Neural cell (in vitro differentiated cells): ENCODE data around the gene ANTXR2. TPM values are rescaled to one million over a fixed set of nuclear protein-coding genes. Genes with fewer than 3 reads are reported as not detected.

Experiments used
- H2AFZ ChIP-seq: fragments of 200-600, 300-800 bp; sonication (generic), shearing (Covaris generic); 2 replicates; pipeline ENCODE4 v1.6.0; 2014; ENCODE audit warnings: low read depth, mild to moderate bottlenecking, antibody characterized with exemption, low read length, moderate library complexity
- H3F3A ChIP-seq: fragments of 200-600 bp; shearing (Covaris generic); 2 replicates; pipeline ENCODE4 v1.6.1; 2016; ENCODE audit warnings: mild to moderate bottlenecking, moderate library complexity, mixed read lengths, antibody characterized with exemption, low read length; ENCODE audit not compliant: insufficient read depth, poor library complexity, severe bottlenecking
- H3K27ac ChIP-seq: fragments of 200-600, 300-800 bp; sonication (generic), shearing (Covaris generic); 2 replicates; pipeline ENCODE4 v1.5.1; 2014; ENCODE audit warnings: mild to moderate bottlenecking, low read length, moderate library complexity
- H3K27me3 ChIP-seq: fragments of 300-800, 200-600 bp; sonication (generic), shearing (Covaris generic); 2 replicates; pipeline ENCODE4 v1.6.0; 2014; ENCODE audit warnings: mild to moderate bottlenecking, low read depth, low read length, moderate library complexity; ENCODE audit not compliant: insufficient read depth
- H3K36me3 ChIP-seq: fragments of 300-800, 200-600 bp; sonication (generic), shearing (Covaris generic); 2 replicates; pipeline ENCODE4 v1.5.1; 2014; ENCODE audit warnings: mild to moderate bottlenecking, antibody characterized with exemption, low read length, moderate library complexity; ENCODE audit not compliant: insufficient read depth
- H3K4me2 ChIP-seq: fragments of 300-800, 200-600 bp; sonication (generic), shearing (Covaris generic); 2 replicates; pipeline ENCODE4 v1.6.0; 2014; ENCODE audit warnings: mild to moderate bottlenecking, low read length
- H3K4me3 ChIP-seq: fragments of 300-800, 200-600 bp; sonication (generic), shearing (Covaris generic); 2 replicates; pipeline ENCODE4 v1.5.1; 2014; ENCODE audit warnings: mild to moderate bottlenecking, low read length, moderate library complexity
- H3K79me2 ChIP-seq: fragments of 200-600 bp; shearing (Covaris generic); replicated peaks from 2 replicates; pipeline ENCODE4 v1.6.0; 2014; ENCODE audit warnings: mild to moderate bottlenecking, low read length, moderate library complexity; ENCODE audit not compliant: insufficient read depth
- H3K9ac ChIP-seq: fragments of 300-800, 200-600 bp; sonication (generic), shearing (Covaris generic); 2 replicates; pipeline ENCODE4 v1.6.1; 2016; ENCODE audit warnings: mild to moderate bottlenecking, low read length, mixed read lengths
- H3K9me2 ChIP-seq: fragments of 200-600 bp; shearing (Covaris generic); 2 replicates; pipeline ENCODE4 v1.6.1; 2016; ENCODE audit warnings: mild to moderate bottlenecking, low read length, mixed read lengths; ENCODE audit not compliant: insufficient read depth
- H3K9me3 ChIP-seq: fragments of 200-600, 300-800 bp; sonication (generic), shearing (Covaris generic); 2 replicates; pipeline ENCODE4 v1.6.1; 2016; ENCODE audit warnings: mild to moderate bottlenecking, mixed run types, low read length, moderate library complexity, mixed read lengths
- H4K20me1 ChIP-seq: fragments of 200-600 bp; shearing (Covaris generic); 2 replicates; pipeline ENCODE4 v1.6.1; 2016; ENCODE audit warnings: mild to moderate bottlenecking, mixed run types; ENCODE audit not compliant: insufficient read depth
- CTCF ChIP-seq: fragments of 450-650 bp; IDR thresholded peaks from 2 replicates; pipeline ENCODE4 v1.5.1; 2014; ENCODE audit warnings: antibody characterized with exemption, mild to moderate bottlenecking, moderate library complexity; ENCODE audit not compliant: poor library complexity, severe bottlenecking
- EP300 ChIP-seq: fragments of 450-650 bp; conservative IDR thresholded peaks from 2 replicates; pipeline ENCODE4 v1.6.1; 2014; ENCODE audit warnings: antibody characterized with exemption, mild to moderate bottlenecking, moderate library complexity; ENCODE audit not compliant: poor library complexity, severe bottlenecking
- EZH2 ChIP-seq: fragments of 200-600, 300-800 bp; shearing (Covaris generic), sonication (generic); IDR thresholded peaks from 2 replicates; pipeline ENCODE4 v1.6.1; 2014; ENCODE audit warnings: antibody characterized with exemption, low read length, borderline replicate concordance, mild to moderate bottlenecking; ENCODE audit not compliant: insufficient read depth, poor library complexity, severe bottlenecking
- MXI1 ChIP-seq: fragments of 450-650 bp; conservative IDR thresholded peaks from 2 replicates; pipeline ENCODE4 v1.6.1; 2014; ENCODE audit warnings: antibody characterized with exemption, mild to moderate bottlenecking; ENCODE audit not compliant: poor library complexity, severe bottlenecking
- POLR2AphosphoS5 ChIP-seq: IDR thresholded peaks from 2 replicates; pipeline ENCODE4 v1.6.1; 2012
- RAD21 ChIP-seq: fragments of 450-650 bp; conservative IDR thresholded peaks from 2 replicates; pipeline ENCODE4 v1.6.1; 2014; ENCODE audit warnings: antibody characterized with exemption, mild to moderate bottlenecking, moderate library complexity
- REST ChIP-seq: IDR thresholded peaks from 2 replicates; pipeline ENCODE4 v1.6.1; 2012; ENCODE audit warnings: borderline replicate concordance
- SMC3 ChIP-seq: fragments of 450-650 bp; conservative IDR thresholded peaks from 2 replicates; pipeline ENCODE4 v1.6.1; 2014; ENCODE audit warnings: antibody characterized with exemption, mild to moderate bottlenecking, moderate library complexity; ENCODE audit not compliant: poor library complexity
- TAF1 ChIP-seq: IDR thresholded peaks from 2 replicates; pipeline ENCODE4 v1.6.1; 2012; ENCODE audit warnings: low read depth
- polyA plus RNA-seq: library from polyadenylated mRNA; depleted of rRNA; stranded (reverse); fragments of >200 nt; gene quantifications from 2 replicates; pipeline ENCODE4 v1.2.3, GENCODE V29; 2014

Gene ANTXR2
- polyA plus RNA-seq, 1 donor from 2014 or later = 31.7 TPM

- Histone ChIP-seq H4K20me1 (no peaks in the 10 kb centered on the region), H3K36me3 (no peaks in the 10 kb centered on the region), H3K9ac (no peak overlapping the region), H3K4me3 (no peak overlapping the region), H3K4me2 (no peak overlapping the region), H3F3A (no peaks in the 10 kb centered on the region), H3K9me2 (no peaks in the 10 kb centered on the region), H3K79me2 (no peaks in the 10 kb centered on the region), H3K27ac (no peak overlapping the region), H2AFZ (no peak overlapping the region), H3K27me3 (no peaks in the 10 kb centered on the region), H3K9me3 (no peaks in the 10 kb centered on the region)
- TF ChIP-seq EZH2 (no peak), MXI1 (no peak), CTCF (no peak), REST (no peak), TAF1 (no peak), SMC3 (no peak), RAD21 (no peak), POLR2AphosphoS5 (no peak), EP300 (no peak)
Observed at GRCh38 chr4:80058740-80059139, 14.3 kb downstream of the ANTXR2 start.

- Histone ChIP-seq H3F3A (no peaks in the 10 kb centered on the region), H3K27ac (no peak overlapping the region), H4K20me1 (no peaks in the 10 kb centered on the region), H3K27me3 (no peaks in the 10 kb centered on the region), H3K9me3 (no peaks in the 10 kb centered on the region), H3K36me3 (no peaks in the 10 kb centered on the region), H3K9me2 (no peaks in the 10 kb centered on the region), H3K4me2 (no peak overlapping the region), H2AFZ (no peak overlapping the region), H3K9ac (no peak overlapping the region), H3K4me3 (no peak overlapping the region), H3K79me2 (no peaks in the 10 kb centered on the region)
- no peak for TF ChIP-seq TAF1
- no peak for TF ChIP-seq REST
- no peak for TF ChIP-seq MXI1
- TF ChIP-seq POLR2AphosphoS5 = no peak
- no peak for TF ChIP-seq SMC3
- no peak for TF ChIP-seq RAD21
- no peak for TF ChIP-seq EP300
- no peak for TF ChIP-seq CTCF
- TF ChIP-seq EZH2 = no peak
Observed at GRCh38 chr4:80054375-80054774, 18.7 kb downstream of the ANTXR2 start.
